ENCODE measurements around the gene RNGTT.

DNA sequence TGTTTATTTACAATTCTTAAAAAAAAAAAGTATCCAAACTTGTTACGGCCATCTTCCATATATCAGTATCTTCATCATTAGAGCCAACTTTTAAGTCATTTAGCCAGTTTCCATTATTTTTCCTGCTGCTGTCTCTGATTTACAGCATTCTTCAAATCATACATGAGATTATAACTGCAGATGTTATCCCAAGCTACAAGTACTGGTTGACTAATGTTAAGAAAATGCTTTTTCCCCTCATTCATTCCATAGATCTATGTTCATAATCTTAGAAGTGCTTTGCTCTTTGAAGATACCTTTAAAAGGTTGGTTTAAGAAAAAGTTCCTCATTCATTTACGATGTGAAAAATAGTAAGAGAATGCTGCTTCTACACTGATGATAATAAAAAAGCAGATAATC, 158.7 kb downstream of the RNGTT start:
- TF ChIP-seq POLR2A (IDR thresholded peaks at IDR 0.05; ENCODE audit: low read depth, low read length) (no peak), TAF1 (IDR thresholded peaks at IDR 0.05; ENCODE audit: low read depth, low read length) (no peak), POLR2AphosphoS5 (IDR thresholded peaks at IDR 0.05; ENCODE audit: low read depth, low read length) (no peak)

Data from GM12891 (cell line).